ENCODE measurements around the gene SCGN.

Gene SCGN

GRCh38 chr6:25641377-25641776 is 10.6 kb upstream of the SCGN start:
- no peak for DNase-seq

DNA sequence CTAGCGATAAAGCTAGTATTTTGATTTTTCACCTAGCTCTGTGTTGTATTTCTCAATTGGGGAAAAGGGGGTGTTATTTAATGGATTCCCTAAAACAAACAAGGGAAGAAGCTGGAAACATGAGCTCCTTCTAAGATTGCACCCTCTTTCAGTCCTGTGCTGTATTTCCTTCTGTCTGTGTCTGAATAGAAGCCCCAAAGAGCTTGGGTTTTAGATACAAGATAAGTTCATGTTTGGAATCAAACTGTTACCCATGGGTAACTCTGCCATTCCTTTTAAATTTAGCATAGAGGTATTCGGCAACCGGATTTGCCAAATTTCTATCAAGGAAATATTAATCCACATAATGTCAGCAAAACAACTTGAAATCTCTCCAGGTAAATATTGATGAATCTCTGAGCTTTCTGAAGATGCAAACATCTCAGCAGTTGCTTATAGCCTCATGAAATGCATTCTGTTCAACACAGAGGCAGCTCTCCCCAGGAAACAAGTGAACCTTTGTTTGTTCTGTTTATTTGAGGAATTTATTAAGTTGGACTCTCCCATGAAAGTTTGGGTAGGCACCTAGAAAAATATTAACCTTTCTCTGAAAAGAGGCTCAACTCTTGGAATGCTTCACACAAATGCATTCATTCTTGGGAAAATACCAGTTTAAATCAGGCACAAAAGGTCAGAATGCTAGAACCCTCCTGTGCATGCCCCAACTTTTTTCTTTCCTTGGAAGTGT is 9.9 kb upstream of the SCGN start:
- no peak for DNase-seq

DNA sequence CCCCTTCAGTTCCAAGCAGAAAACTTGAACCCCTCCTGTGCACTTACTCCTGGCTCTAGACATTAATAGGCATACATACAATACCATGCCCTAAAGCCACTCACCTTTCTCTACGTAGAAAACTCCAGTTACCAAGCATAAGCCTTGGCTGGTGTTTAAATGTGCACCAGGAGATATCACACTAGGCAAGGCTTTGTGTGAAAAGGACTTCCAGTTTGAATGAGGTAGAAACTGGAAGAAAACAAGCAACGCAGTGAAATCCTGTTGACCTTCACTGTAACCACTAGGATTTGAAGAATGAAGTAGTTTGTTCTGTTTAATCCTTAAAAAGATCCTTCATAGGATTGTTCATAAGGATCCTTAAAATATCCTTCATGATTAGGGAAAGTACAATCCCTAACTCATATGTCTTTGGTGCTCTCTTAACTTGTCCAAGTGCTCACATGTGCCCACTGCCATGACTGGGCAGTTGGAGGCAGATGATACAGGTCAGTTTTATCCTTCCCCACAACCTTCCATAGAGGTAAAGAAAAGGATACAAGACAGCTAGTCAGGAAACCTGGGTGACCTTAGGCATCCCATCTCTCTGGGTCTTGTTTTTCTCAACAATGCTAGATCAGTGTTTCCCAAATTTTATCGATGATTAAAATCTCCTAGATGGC is 9.2 kb upstream of the SCGN start:
- no peak for DNase-seq

DNA sequence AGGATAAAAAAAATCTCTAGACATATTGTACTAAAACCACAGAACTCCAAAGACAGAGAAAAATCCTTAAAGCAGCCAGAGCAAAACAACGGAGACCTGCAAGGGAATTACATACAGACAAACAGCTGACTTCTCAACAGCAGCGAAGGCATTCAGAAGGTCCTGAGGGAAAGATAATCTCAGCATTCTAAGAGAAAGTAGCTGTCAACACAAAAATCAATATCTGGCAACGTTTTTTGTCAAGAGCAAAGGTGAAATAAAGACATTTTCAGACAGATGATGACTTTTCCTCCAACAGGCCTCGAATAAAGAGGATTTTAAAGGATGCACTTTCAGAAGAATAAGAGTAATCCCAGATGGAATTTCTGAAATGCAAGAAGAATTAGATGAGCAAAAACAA is 6.1 kb upstream of the SCGN start:
- no peak for DNase-seq

GRCh38 chr6:25649611-25650010 is 2.4 kb upstream of the SCGN start:
- no peak for DNase-seq

GRCh38 chr6:25655723-25656122 is 3.7 kb downstream of the SCGN start:
- DNase-seq: no peak

GRCh38 chr6:25659633-25660368 is 7.8 kb downstream of the SCGN start:
- no peak for DNase-seq

- no peak for DNase-seq
These were observed 8.5 kb downstream of the SCGN start for GRCh38 chr6:25660512-25660911.

GRCh38 chr6:25661129-25661779 is 9.2 kb downstream of the SCGN start:
- no peak for DNase-seq

DNA sequence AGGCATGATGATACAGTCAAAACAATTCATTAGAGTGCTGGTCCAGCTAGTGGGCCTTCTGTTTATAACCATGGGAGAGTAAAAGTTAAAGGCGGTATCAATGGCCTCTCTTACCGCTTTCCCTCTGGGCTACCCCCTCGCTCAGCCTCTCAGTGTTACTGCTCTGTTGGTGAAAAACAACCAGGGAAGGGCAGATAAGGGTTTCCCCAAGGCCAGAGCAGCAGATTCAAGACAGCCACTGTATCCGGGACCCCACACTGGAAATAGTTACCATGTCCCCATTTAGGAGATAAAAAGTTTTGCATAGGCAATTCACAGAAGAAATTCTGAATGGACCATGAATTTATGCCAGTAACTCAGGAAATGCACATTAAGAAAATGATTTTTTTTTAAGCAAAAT is 13.4 kb downstream of the SCGN start:
- no peak for DNase-seq

DNA sequence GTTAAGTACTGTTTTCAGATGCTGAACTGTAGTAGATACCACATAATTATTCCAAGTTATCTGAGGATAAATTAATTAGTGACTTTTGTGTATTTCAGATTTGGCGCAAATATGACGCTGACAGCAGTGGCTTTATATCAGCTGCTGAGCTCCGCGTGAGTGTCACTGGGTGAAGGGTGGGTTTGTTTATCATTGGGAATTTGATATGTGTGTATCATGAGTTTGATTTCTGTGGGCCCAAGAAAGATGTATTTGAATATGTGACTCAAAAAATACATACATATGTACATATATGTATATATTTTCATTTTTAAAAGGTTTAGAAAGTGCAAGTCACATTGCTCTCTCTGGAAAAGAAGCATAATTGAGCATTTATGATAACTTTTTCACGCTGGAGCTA is 17.4 kb downstream of the SCGN start:
- DNase-seq: no peak

- DNase-seq: no peak
These were observed 18.2 kb downstream of the SCGN start for GRCh38 chr6:25670208-25670607.

- DNase-seq: peak; percentile 49
These were observed 18.9 kb downstream of the SCGN start for GRCh38 chr6:25670793-25671513.

DNA sequence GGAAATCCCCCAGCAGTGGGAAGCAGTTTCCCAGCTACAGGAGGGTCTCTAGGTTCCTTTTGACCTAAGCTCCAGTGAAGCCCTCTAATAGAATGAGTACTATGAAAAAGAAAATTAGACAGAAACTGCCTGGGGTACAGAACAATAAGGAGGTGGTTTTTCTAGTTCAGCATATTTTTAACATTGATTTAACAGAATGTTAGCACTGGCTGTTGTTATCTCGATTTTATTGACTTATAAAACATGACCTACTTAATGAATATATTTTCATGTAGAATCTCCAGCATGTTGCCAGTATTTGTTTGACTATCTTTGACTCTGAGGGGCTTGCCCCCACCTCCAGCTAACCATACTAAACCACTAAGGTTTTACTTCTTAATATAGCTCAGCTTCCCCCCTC is 19.6 kb downstream of the SCGN start:
- no peak for DNase-seq

DNA sequence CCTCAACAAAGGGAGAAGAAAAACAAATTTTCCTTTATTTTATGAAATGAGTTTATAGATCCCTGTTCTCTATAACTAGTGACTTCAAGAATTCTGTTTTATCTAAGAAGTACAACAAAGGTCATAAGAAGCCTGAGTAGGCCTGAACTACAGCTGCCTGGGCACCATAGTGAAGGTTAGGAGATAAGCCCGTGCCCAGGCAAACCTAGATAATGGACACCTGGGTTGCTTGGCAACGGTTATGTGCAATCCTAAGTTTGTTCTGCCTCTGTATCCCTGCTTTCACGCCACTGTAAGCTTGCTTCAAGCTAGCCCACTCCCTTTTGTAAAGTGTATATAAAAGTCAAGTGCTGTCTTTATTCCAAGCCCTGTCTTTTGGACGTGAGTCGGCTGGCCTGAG is 23.2 kb downstream of the SCGN start:
- DNase-seq: no peak

GRCh38 chr6:25676775-25677174 is 24.8 kb downstream of the SCGN start:
- DNase-seq: no peak

GRCh38 chr6:25681848-25682247 is 29.8 kb downstream of the SCGN start:
- DNase-seq: no peak

DNA sequence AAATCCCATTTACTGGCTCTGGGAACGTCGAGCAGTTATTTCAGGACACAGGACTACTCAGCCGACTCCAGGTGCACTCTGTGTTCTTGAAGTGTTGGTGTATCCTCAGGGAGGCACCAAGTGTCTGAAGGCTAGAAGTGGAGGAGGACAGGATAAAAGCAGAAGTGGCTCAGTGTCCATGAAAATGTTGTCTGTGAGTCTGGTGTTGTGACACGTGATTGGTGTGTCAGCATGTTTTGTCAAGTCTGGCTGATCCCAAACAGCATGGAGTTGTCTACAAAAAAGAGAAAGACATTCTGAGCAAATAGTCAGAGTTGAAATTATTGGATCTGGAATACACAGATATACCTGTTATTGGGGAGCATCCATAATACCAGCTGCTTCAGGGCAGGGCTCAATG is 30.3 kb downstream of the SCGN start:
- DNase-seq: no peak

DNA sequence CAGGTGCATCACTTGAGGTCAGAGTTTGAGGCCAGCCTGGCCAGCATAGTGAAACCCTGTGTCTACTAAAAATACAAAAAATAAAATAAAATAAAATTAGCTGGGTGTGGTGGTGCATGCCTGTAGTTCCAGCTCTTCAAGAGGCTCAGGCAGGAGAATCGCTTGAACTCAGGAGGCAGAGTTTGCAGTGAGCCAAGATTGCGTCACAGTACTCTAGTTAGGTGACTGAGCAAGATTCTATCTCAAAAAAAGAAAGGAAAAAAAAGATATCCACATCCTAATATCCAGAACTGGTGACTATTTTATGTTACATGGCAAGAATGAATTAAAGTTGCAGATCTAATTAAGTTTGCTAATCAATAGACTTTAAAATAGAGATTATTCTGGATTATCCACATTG is 32.5 kb downstream of the SCGN start:
- DNase-seq: no peak

DNA sequence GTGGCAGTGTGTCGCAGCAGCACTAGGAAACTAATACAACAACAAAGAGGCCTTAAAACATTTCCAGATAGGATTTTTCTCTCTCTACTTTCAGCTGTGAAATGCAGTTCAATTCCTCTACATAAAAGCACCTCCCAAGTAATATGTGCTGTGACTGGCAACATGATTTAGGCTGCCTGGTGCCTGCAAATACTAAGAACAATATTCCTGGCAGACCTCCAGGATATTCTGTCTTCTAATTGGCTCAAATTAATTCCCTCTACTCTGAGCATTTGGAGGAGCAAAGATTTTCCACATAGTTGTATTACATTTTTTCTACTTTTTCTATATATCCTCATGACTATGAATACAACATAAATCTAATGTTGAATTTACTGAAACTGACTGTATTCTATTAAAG is 33.2 kb downstream of the SCGN start:
- no peak for DNase-seq

GRCh38 chr6:25685896-25686295 is 33.9 kb downstream of the SCGN start:
- DNase-seq: no peak

GRCh38 chr6:25686856-25687255 is 34.8 kb downstream of the SCGN start:
- DNase-seq: no peak

DNA sequence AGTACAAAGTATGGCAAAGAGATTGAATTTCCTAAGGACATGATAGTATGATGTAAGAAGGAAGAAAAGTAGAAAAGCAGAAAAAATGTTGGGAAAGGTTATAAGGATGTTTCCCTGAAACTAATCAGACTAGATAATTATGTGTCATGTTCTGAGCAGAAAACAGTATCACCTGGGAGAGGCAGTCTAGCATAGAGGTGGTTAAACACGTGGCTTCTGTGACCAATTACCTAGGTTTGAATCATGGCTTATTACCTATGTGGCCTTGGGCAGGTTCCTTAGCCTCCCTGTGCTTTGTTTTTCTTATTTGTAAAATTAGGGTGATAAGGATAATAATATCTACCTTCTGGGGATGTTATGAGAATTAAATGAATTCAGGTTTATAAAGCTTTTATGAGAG is 38.0 kb downstream of the SCGN start:
- no peak for DNase-seq
